GM23338 (cell line): ENCODE results near the gene RPL28. TPM values are rescaled to one million over a fixed set of nuclear protein-coding genes. Genes with fewer than 3 reads are reported as not detected.

Experiments
- ATAC-seq: fragments of 200-7000 bp; cut with Tn5 transposase; 3 replicates; pipeline ENCODE4 v1.9.1; 2020
- DNase-seq: peaks from one replicate; pipeline ENCODE4 v3.0.0-alpha.2; 2015; ENCODE audit warnings: low spot score
- H2AFZ ChIP-seq: fragments of 200-600 bp; sonication (generic); 2 replicates; pipeline ENCODE4 v1.8.0; 2016; ENCODE audit warnings: antibody characterized with exemption, mild to moderate bottlenecking, moderate library complexity
- H3F3A ChIP-seq: fragments of 200-600 bp; sonication (generic); replicated peaks from 2 replicates; pipeline ENCODE4 v1.8.0; 2017; ENCODE audit warnings: antibody characterized with exemption, mixed run types, low read depth
- H3K27ac ChIP-seq: fragments of 200-600 bp; sonication (generic); 2 replicates; pipeline ENCODE4 v1.6.1; 2016; ENCODE audit warnings: low read depth
- H3K27me3 ChIP-seq: fragments of 200-600 bp; sonication (generic); 2 replicates; pipeline ENCODE4 v1.8.0; 2016; ENCODE audit warnings: mild to moderate bottlenecking, mixed run types, moderate library complexity; ENCODE audit not compliant: insufficient read depth
- H3K36me3 ChIP-seq: fragments of 200-600 bp; sonication (generic); 2 replicates; pipeline ENCODE4 v1.8.0; 2016; ENCODE audit warnings: mild to moderate bottlenecking; ENCODE audit not compliant: insufficient read depth
- H3K4me1 ChIP-seq: fragments of 200-600 bp; sonication (generic); 2 replicates; pipeline ENCODE4 v1.8.0; 2016; ENCODE audit warnings: mild to moderate bottlenecking, moderate library complexity; ENCODE audit not compliant: insufficient read depth
- H3K4me2 ChIP-seq: fragments of 200-600 bp; sonication (generic); 2 replicates; pipeline ENCODE4 v1.7.1; 2017; ENCODE audit warnings: mixed run types
- H3K4me3 ChIP-seq: fragments of 200-600 bp; sonication (generic); 2 replicates; pipeline ENCODE4 v1.6.1; 2016; ENCODE audit warnings: mixed run types
- H3K79me2 ChIP-seq: fragments of 200-600 bp; sonication (generic); replicated peaks from 2 replicates; pipeline ENCODE4 v1.8.0; 2017; ENCODE audit warnings: mild to moderate bottlenecking; ENCODE audit not compliant: insufficient read depth
- H3K9me2 ChIP-seq: fragments of 200-600 bp; sonication (generic); 2 replicates; pipeline ENCODE4 v1.8.0; 2017; ENCODE audit not compliant: insufficient read depth
- H4K20me1 ChIP-seq: fragments of 200-600 bp; sonication (generic); replicated peaks from 2 replicates; pipeline ENCODE4 v1.8.0; 2017; ENCODE audit warnings: mild to moderate bottlenecking; ENCODE audit not compliant: insufficient read depth
- H3K27ac Mint-ChIP-seq: 2 replicates; pipeline ENCODE4 v1.8.0; 2020; ENCODE audit warnings: inconsistent platforms, mild to moderate bottlenecking, moderate library complexity, mixed read lengths
- H3K27me3 Mint-ChIP-seq: 3 replicates; pipeline ENCODE4 v1.8.0; 2022; ENCODE audit warnings: low read depth, mild to moderate bottlenecking, moderate library complexity, mixed read lengths, inconsistent platforms; ENCODE audit not compliant: insufficient read depth, poor library complexity
- H3K36me3 Mint-ChIP-seq: 3 replicates; pipeline ENCODE4 v1.8.0; 2021; ENCODE audit warnings: low read depth, mild to moderate bottlenecking, inconsistent platforms, moderate library complexity, mixed read lengths
- H3K4me1 Mint-ChIP-seq: 3 replicates; pipeline ENCODE4 v1.8.0; 2020; ENCODE audit warnings: mild to moderate bottlenecking, inconsistent platforms, mixed read lengths
- H3K4me3 Mint-ChIP-seq: 3 replicates; pipeline ENCODE4 v1.8.0; 2021; ENCODE audit warnings: moderate library complexity, mild to moderate bottlenecking, inconsistent platforms, mixed read lengths
- H3K9me3 Mint-ChIP-seq: 3 replicates; pipeline ENCODE4 v1.8.0; 2020; ENCODE audit warnings: moderate library complexity, mild to moderate bottlenecking, inconsistent platforms, mixed read lengths
- CREB1 ChIP-seq: fragments of 250-450 bp; sonication (Bioruptor Pico); IDR thresholded peaks from 2 replicates; pipeline ENCODE4 v1.5.0; 2020; ENCODE audit warnings: low read depth, mild to moderate bottlenecking, moderate library complexity
- CTCF ChIP-seq, 2 experiments: fragments of 200-600 bp in 1 of 2; sonication (generic) in 1 of 2; conservative IDR thresholded peaks; 2 replicates each; pipeline versions ENCODE4 v1.5.1 to v1.6.1; 2016 to 2017; ENCODE audit warnings: antibody characterized with exemption in 2 of 2, low read depth in 2 of 2, mild to moderate bottlenecking in 2 of 2, moderate library complexity in 1 of 2
- ETS1 ChIP-seq: IDR thresholded peaks from 2 replicates; pipeline ENCODE4 v1.6.1; 2016; ENCODE audit warnings: antibody characterized with exemption
- EZH2phosphoT487 ChIP-seq: fragments of 200-600 bp; sonication (generic); IDR thresholded peaks from one replicate; pipeline ENCODE4 v1.8.1; 2018; ENCODE audit warnings: antibody characterized with exemption; ENCODE audit not compliant: unreplicated experiment
- JUNB ChIP-seq: IDR thresholded peaks from one replicate; pipeline ENCODE4 v1.6.1; 2016; ENCODE audit warnings: antibody characterized with exemption; ENCODE audit not compliant: unreplicated experiment
- NANOG ChIP-seq: IDR thresholded peaks from 2 replicates; pipeline ENCODE4 v1.6.1; 2016; ENCODE audit warnings: antibody characterized with exemption, borderline replicate concordance
- ZNF462 ChIP-seq: fragments of 250-450 bp; sonication (Bioruptor Pico); IDR thresholded peaks from 2 replicates; pipeline ENCODE4 v1.5.0; 2020; ENCODE audit warnings: mild to moderate bottlenecking, moderate library complexity
- polyA plus RNA-seq: library from polyadenylated mRNA; unstranded; fragments of >200 nt; fragmentation: Nextera tagmentation; extraction: Ambion mirVana; gene quantifications from 2 replicates; pipeline ENCODE4 v1.2.1, GENCODE V29; 2016
- total RNA-seq: library from RNA; depleted of rRNA; stranded (reverse); fragments of >200 nt; shearing (Covaris generic); gene quantifications from 2 replicates; pipeline ENCODE4 v1.2.3, GENCODE V29; 2014

The RPL28 gene
- total and polyA plus RNA-seq, 2 experiments from 2014 or later = 737 to 1,528 TPM

- Histone ChIP-seq H2AFZ (no peak overlapping the region), H3K4me1 (peaks cover 33% of the 10 kb centered on the region), H3K9me2 (no peaks in the 10 kb centered on the region), H3F3A (peaks cover 17% of the 10 kb centered on the region), H3K36me3 (no peaks in the 10 kb centered on the region; the same call in 1 of the 2 replicates), H3K4me3 (no peak overlapping the region), H3K79me2 (no peaks in the 10 kb centered on the region), H3K27ac (no peak overlapping the region), H4K20me1 (no peaks in the 10 kb centered on the region), H3K4me2 (peak overlapping the region; percentile 75), H3K27me3 (peaks cover 17% of the 10 kb centered on the region)
- Mint-ChIP-seq H3K27me3 (peaks cover 39% of the 10 kb centered on the region), H3K36me3 (peaks cover 30% of the 10 kb centered on the region), H3K4me3 (peak overlapping the region; percentile 52; the same call in 2 of the 3 replicates), H3K9me3 (no peaks in the 10 kb centered on the region), H3K4me1 (peaks cover 48% of the 10 kb centered on the region), H3K27ac (peak overlapping the region; percentile 69)
- TF ChIP-seq ZNF462 (CRISPR knock-in tag) (no peak), JUNB (no peak), CREB1 (CRISPR knock-in tag) (no peak), ETS1 (no peak), CTCF (conservative IDR thresholded peaks at IDR 0.05; ENCODE audit: low read depth in 2 of 2) (no peak), NANOG (no peak), EZH2phosphoT487 (no peak)
- DNase-seq = no peak
- no peak for ATAC-seq
Observed at GRCh38 chr19:55347442-55348009, 38.2 kb upstream of the RPL28 start.
